GM21381 (cell line): Measurements from ENCODE around the gene GRIN2C.

Experiments
- ATAC-seq: cut with Tn5 transposase; IDR thresholded peaks from one replicate; pipeline ENCODE4 v1.9.1; 2021; ENCODE audit warnings: mild to moderate bottlenecking, moderate library complexity; ENCODE audit not compliant: unreplicated experiment

Gene GRIN2C

GRCh38 chr17:74864866-74865395 lies 5.2 kb upstream of the GRIN2C start:
- no peak for ATAC-seq

GRCh38 chr17:74864297-74864865 lies 4.7 kb upstream of the GRIN2C start:
- no peak for ATAC-seq

GRCh38 chr17:74863420-74864296 lies 4.0 kb upstream of the GRIN2C start:
- ATAC-seq = no peak

- ATAC-seq = no peak
Measured at GRCh38 chr17:74862919-74863318, 3.2 kb upstream of the GRIN2C start.

- ATAC-seq = no peak
Measured at GRCh38 chr17:74862108-74862901, 2.6 kb upstream of the GRIN2C start.

- no peak for ATAC-seq
Measured at GRCh38 chr17:74861662-74862107, 2.0 kb upstream of the GRIN2C start.

- ATAC-seq = no peak
Measured at GRCh38 chr17:74860872-74861661, 1.4 kb upstream of the GRIN2C start.

- no peak for ATAC-seq
Measured at GRCh38 chr17:74860229-74860871, 665 bp upstream of the GRIN2C start.

- ATAC-seq = no peak
Measured at GRCh38 chr17:74858672-74859458, 820 bp downstream of the GRIN2C start.

GRCh38 chr17:74857191-74857590 lies 2.5 kb downstream of the GRIN2C start:
- no peak for ATAC-seq

- no peak for ATAC-seq
Measured at GRCh38 chr17:74856112-74856511, 3.6 kb downstream of the GRIN2C start.

- ATAC-seq = no peak
Measured at GRCh38 chr17:74855323-74855722, 4.4 kb downstream of the GRIN2C start.

- ATAC-seq = no peak
Measured at GRCh38 chr17:74854792-74855191, 4.9 kb downstream of the GRIN2C start.

GRCh38 chr17:74853669-74854068 lies 6.0 kb downstream of the GRIN2C start:
- ATAC-seq = no peak

GRCh38 chr17:74853048-74853397 lies 6.7 kb downstream of the GRIN2C start:
- no peak for ATAC-seq

- no peak for ATAC-seq
Measured at GRCh38 chr17:74852237-74853047, 7.2 kb downstream of the GRIN2C start.

GRCh38 chr17:74851612-74852236 lies 8.0 kb downstream of the GRIN2C start:
- ATAC-seq = no peak

- ATAC-seq = no peak
Measured at GRCh38 chr17:74850914-74851313, 8.8 kb downstream of the GRIN2C start.
